Measurements from ENCODE around the gene NPDC1.
A peak's percentile ranks its signal among the peaks of the same experiment; 100 is the strongest.
"Not testable (repeated sequence)": the region's sequence is repeated elsewhere in the genome, so short reads cannot be mapped to it uniquely, and the experiment has no call there.

Gene NPDC1

GRCh38 chr9:137011907-137012675, 33.9 kb downstream of the NPDC1 start:
- no peak for DNase-seq (ENCODE audit: low spot score)

DNA sequence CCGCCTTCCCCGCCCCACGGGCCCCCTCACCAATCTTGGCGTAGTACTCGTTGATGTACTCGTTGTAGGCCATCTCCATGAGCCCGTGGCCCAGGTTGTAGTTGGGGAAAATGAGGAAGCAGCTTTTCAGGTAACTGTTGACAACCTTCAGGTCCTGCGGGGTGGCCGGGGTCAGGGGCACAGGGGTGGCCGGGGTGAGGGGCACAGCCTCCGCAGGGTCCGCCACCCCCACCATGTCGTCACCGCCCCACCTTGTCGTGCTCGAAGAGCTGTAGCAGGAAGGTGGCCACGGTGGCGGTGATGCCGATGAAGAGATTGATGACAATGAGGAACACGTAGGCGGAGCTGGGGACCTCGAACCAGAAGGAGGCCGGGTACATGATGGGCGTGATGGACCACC, 34.8 kb downstream of the NPDC1 start:
- no peak for DNase-seq (ENCODE audit: low spot score)

DNA sequence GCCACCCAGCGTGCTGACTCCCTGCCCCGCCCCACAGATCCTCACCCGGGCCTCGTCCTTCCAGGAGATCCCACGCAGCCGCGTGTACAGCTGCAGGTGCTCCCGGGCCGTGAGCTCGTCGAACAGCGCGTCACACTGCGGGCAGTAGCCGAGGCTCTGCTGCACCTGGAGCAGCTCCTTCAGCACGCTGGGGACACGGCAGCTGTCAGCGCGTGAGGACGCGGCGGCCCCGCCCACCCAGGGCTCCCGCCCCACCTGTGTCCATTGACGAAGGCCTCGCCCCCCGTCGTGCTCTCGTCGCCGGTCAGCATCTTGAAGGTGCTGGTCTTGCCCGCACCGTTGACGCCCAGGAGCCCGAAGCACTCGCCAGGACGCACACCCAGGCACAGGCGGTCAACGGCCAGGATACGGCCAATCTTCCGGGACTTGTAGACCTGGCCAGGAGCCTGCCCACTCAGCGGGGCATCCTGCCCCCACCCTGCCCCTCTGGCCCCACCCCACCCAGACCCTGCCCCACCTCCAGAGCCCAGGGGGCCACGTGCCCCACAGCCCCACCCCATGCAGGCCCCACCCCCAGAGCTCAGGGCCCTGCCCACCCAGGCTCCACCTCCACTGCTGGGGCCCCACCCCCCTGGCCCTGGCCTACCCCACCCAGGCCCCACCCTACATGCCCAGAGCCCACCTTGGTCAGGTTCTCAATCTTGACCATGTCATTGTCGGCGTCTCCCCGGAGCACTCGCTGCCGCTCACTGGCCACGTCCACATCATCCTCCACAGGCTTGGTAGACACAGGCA, 35.8 kb downstream of the NPDC1 start:
- no peak for DNase-seq (ENCODE audit: low spot score)

GRCh38 chr9:137009217-137009616, 36.8 kb downstream of the NPDC1 start:
- DNase-seq (ENCODE audit: low spot score): no peak

DNA sequence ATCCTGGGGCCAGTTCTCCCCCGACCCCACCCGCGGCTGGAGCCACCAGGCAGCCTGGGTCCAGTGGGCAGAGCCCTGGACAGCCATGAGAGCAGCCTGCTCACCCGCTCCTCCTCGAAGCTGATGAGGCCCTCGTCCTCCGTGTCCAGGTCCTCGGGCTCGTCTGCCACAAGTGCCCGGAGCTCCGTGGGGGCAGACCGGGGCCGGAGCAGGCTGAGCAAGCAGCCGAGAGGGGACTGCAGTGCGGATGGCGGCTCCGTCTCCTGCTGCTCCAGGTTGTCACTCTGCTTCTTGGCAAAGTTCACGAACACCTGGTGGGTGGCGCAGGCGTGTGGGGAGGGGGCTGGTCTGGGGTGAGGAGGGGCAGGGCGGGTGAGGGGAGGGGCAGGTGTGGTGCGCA, 37.7 kb downstream of the NPDC1 start:
- no peak for DNase-seq (ENCODE audit: low spot score)

DNA sequence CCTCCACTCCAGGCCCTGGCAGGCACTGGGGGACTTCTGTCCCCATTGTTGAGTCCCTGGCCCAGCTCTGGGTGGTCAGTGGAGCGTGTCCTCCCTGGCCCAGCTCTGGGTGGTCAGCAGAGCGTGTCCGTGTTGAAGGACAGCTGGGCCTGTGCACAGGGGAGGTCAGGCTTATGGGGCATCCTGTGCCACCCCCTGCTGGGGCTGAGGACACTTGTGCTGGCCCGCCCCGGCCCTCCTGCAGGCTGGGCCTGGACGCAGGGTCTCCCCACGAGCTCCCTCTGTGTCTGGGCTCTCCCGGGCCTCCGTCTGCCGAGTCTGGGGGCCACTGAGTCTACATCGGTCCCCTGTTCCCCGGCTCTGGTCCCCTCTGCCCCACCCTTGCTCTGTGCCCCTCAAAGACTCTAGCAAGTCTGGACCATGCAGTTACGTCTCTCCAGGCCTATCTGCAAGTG, 38.1 kb downstream of the NPDC1 start:
- DNase-seq (ENCODE audit: low spot score): no peak

GRCh38 chr9:137007108-137007815, 38.7 kb downstream of the NPDC1 start:
- no peak for DNase-seq (ENCODE audit: low spot score)

DNA sequence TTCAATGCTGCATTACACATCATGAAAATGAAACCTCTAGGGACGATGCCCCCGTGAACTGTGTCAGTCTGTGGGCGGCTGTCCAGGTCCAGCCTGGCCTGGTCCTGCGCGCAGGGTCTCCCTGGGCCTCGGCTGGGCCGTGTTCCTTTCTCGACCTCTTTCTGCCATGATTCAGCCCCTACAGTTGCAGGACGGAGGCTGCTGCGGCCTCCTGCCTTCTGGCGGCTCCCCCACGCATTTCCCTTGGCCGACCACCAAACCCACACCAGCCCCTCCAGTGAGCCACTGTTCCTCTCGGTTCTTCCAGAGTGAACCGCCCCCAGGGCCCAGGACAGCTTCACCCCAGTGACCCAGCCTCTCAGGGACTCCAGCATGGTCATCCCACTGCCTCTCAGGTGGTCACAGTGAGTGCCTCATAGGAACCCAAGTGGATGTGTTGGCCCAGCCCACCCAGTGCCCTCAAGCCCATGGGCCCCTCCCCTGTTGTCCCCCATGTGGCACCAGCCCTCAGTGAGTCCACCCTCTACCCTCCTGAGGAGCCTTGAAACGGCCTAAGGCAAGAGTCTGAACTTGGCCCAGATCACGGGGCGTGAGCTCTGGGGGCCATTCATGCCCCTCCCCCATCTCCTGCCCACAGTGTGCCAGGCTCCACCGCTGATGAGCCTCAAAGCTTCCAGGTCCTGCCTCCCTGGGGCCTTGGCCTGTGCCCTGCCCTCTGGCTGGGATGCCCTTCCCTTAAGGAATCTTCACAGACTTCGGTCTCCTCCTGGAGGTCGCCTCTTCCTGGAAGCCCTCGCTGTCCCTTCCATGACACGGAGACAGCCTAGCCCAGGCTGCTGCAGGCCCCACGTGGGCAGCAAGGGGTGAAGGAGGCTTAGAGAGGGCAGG, 39.6 kb downstream of the NPDC1 start:
- DNase-seq (ENCODE audit: low spot score): no peak

DNA sequence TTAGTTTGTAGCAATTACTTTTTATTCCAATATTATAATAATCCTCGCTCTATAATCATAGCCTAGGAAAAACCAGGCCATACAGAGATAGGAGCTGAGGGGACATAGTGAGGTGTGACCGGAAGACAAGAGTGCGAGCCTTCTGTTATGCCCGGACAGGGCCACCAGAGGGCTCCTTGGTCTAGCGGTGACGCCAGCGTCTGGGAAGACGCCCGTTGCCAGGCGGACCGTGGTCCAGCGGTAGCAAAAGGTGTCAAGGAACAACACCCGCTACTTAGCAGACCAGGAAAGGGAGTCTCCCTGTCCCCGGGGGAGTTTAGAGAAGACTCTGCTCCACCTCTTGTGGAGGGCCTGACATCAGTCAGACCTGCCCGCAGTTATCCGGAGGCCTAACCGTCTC, 41.7 kb downstream of the NPDC1 start:
- DNase-seq (ENCODE audit: low spot score): not testable (repeated sequence)

GRCh38 chr9:137002646-137003041, 43.3 kb downstream of the NPDC1 start:
- no peak for DNase-seq (ENCODE audit: low spot score)

GRCh38 chr9:137001857-137002645, 43.9 kb downstream of the NPDC1 start:
- no peak for DNase-seq (ENCODE audit: low spot score)

DNA sequence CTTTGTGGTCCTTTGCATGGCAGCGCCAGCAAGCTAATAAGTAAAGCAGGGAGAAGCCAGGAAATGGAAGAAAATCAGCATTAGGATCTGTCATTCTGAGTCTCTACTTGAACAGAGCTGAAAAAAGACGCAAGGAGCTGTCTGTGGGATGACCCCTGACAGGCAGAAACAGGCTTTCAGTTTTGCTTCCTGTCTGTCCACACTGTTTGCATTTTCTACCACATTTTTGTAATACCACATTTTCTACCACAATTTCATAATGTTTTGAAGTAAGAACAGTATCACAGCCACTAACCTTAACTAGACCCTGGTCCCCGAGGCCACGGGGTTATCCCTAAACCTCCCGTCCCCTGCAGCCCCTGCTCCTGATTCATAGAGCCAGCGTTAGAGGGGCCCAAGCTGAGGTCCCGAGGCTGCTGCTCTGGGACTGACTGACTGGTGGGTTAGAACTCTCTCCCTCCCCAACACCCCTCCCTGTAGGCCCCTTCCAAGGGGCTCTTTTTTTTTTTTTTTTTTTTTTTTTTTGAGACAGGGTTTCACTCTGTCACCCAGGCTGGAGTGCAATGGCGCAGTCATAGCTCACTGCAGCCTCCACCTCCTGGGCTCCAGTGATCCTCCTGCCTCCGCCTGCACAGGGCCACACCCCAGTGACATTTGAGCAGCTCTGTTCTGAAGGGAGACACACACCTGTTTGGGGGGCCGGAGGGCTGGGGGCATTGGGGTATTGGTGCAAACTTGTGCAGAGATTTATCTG, 45.6 kb downstream of the NPDC1 start:
- no peak for DNase-seq (ENCODE audit: low spot score)

DNA sequence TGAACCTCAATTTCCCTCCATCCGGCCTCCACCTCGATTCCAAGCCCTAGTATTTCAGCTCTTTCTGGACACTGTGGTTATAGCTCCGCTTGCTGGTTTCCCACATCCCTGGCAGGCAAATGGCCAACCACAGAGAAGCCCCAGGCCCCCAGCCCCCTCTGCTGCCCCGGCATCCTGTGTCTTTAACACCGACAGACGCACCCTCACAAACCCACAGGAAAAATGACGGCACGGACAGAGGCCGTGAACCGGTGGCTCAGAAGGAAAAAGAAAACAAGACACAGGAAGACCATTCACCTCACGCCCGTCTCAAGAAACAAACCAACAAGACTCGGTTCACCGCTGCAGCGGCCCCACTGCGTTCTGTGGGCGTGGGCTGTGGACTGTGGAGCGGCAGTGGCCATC, 48.1 kb downstream of the NPDC1 start:
- no peak for DNase-seq (ENCODE audit: low spot score)

DNA sequence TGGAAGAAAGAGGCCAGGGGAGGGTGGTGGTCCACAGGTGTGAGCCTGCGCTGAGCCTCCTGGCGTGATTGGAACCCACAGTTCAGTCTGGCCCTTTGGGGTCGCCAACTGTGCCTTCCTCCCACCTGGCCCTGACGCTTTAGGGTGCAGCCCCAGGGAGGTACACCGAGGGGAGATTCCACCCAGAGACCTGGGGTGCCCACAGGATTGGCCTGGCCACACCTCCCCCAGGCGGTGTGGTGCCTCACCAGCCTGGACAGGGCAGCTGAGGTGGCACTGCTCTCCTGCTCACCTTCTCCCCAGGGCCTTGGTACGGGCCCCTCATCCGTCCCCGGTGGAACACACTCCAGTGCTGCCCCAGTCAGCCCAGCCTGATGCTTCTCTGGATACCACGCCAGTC, 48.6 kb downstream of the NPDC1 start:
- no peak for DNase-seq (ENCODE audit: low spot score)

DNA sequence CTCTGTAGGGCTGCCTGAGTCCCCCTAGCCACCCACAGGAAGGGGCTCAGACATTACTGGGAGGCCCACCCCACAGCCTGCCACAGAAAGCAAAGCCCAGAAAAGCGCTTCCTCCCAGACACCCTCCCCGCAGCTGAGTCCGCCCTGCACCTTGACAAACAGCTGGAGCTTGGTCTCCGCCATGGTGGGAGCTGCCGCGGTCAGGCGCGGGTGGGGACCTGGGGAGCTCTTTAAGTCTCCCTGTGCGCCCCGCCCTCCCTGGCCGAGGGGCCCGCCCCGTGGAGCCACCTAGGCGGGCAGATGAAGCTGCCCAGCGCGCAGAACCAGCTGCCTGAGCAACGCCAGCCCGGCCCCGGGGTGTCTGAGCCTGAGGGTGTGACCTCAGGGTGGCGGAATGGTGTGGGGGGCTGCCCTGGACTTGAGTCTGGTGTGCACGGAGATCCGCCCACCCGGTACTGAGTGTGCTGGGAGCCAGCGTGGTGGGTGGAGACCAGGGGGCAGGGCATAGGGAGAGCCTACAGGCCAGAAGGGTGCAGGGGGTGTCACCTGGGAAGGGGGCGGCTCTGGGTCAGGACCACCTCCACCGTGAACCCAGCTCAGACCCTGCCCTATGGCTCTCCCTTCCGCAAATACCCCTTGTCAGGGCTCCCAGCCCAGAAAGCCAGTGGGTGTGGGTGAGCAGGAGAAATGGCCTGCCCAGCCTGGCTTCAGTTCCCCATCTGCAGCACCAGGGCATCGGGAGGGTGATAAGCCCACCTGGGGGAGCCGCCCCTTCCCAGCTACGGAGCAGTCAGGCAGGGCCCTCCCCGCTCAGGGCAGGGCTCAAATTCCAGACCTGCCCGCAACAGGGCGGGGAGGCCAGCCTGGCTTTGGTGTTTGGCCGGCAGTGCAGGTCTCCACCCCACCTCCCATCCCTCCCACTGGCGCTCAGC, 49.4 kb downstream of the NPDC1 start, which contains the start of gene CLIC3:
Gene CLIC3 (minus strand): TSS at position 208 of the 932 bp plus-strand sequence. CDS start 25 bp downstream, at position 183.
- peak; percentile 73 for DNase-seq (ENCODE audit: low spot score)

GRCh38 chr9:136995772-136996311, 50.1 kb downstream of the NPDC1 start:
- no peak for DNase-seq (ENCODE audit: low spot score)

GRCh38 chr9:136995362-136995761, 50.6 kb downstream of the NPDC1 start:
- no peak for DNase-seq (ENCODE audit: low spot score)

DNA sequence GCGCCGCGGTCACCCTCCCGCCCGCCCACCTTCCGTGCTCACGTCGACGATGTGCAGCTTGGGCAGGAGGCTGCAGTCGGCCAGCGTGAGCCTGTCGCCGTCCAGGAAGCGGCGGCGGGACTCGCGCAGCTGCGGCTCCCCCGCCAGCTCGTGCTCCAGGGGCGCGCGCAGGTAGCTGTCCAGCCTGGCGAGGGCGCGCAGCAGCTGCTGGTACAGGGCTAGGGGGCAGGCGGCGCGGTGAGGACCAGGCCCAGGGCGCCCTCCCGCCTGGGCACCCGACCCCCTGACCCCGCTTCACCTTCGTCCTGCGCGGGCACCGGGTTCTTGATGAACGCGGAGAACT, 51.1 kb downstream of the NPDC1 start:
- no peak for DNase-seq (ENCODE audit: low spot score)

Measured in HuH-7 (cell line).